A549 (cell line): ENCODE data around the gene IL4I1. TPM values are rescaled to one million over a fixed set of nuclear protein-coding genes. Genes with fewer than 3 reads are reported as not detected.

Source experiments
- ATAC-seq, 2 experiments: fragments of 200-7000 bp in 1 of 2; fragments of >200 bp in 1 of 2; cut with Nextera tagmentation in 1 of 2; cut with Tn5 transposase in 1 of 2; 3 replicates each; pipeline versions ENCODE4 v1.8.0 to v1.9.1; 2018 to 2020; ENCODE audit warnings: mild to moderate bottlenecking in 1 of 2, moderate library complexity in 1 of 2
- CTCF ChIA-PET: fragments of 300-600 bp; sonication (Branson Sonifier 250); formaldehyde crosslinking; extraction: SDS; loops from one replicate; lab custom pipeline; 2021; ENCODE audit warnings: antibody characterized with exemption, inconsistent platforms; lab: Yijun Ruan, JAX
- POLR2A ChIA-PET: fragments of 350-600 bp; formaldehyde crosslinking; extraction: SDS; loops from one replicate; lab custom pipeline; 2021; ENCODE audit warnings: antibody characterized with exemption, inconsistent platforms; lab: Yijun Ruan, JAX
- DNase-seq, 2 experiments: peaks; one replicate each; pipeline versions ENCODE4 v3.0.0 to v3.0.0-alpha.2; 2011 to 2016; ENCODE audit warnings: low read depth in 1 of 2, low spot score in 1 of 2
- FAIRE-seq: peaks from 2 replicates; lab custom pipeline; 2011; peaks lifted over from hg19 to GRCh38; lab: Jason Lieb, UNC
- H3K27ac ChIP-seq, 2 experiments: fragments of >200 bp; sonication (Bioruptor Twin); formaldehyde crosslinking; 3 replicates each; pipeline ENCODE4 v1.5.1; 2016 to 2017
- H3K4me1 ChIP-seq: fragments of >200 bp; sonication (Bioruptor Twin); formaldehyde crosslinking; 3 replicates; pipeline ENCODE4 v1.6.1; 2016
- H3K4me2 ChIP-seq: fragments of >200 bp; sonication (Bioruptor Twin); formaldehyde crosslinking; 3 replicates; pipeline ENCODE4 v1.6.1; 2016
- H3K4me3 ChIP-seq: fragments of >200 bp; sonication (Bioruptor Twin); formaldehyde crosslinking; 3 replicates; pipeline ENCODE4 v1.5.1; 2016
- H3K9me3 ChIP-seq: fragments of >200 bp; sonication (Bioruptor Twin); formaldehyde crosslinking; 3 replicates; pipeline ENCODE4 v1.6.1; 2016
- CEBPB ChIP-seq, 2 experiments: fragments of >200 bp in 1 of 2; sonication (Bioruptor Twin) in 1 of 2; formaldehyde crosslinking in 1 of 2; IDR thresholded peaks; 2 replicates each; pipeline ENCODE4 v1.6.1; 2012 to 2016
- CHD2 ChIP-seq: fragments of 150-350 bp; IDR thresholded peaks from 2 replicates; pipeline ENCODE4 v1.6.1; 2014; ENCODE audit warnings: low read length; ENCODE audit not compliant: partially characterized antibody
- CHD4 ChIP-seq: fragments of 200-600 bp; sonication (generic); IDR thresholded peaks from 2 replicates; pipeline ENCODE4 v1.6.1; 2016; ENCODE audit warnings: antibody characterized with exemption, mild to moderate bottlenecking, borderline replicate concordance
- EHF ChIP-seq: fragments of 250-450 bp; sonication (Bioruptor Pico); IDR thresholded peaks from 2 replicates; pipeline ENCODE4 v1.5.0; 2020; ENCODE audit warnings: mild to moderate bottlenecking
- ESRRA ChIP-seq: fragments of 150-350 bp; IDR thresholded peaks from 2 replicates; pipeline ENCODE4 v1.6.1; 2014; ENCODE audit warnings: mild to moderate bottlenecking, low read length, borderline replicate concordance
- GATA3 ChIP-seq: IDR thresholded peaks from 2 replicates; pipeline ENCODE4 v1.6.1; 2012; ENCODE audit warnings: borderline replicate concordance
- HDAC2 ChIP-seq: fragments of 200-600 bp; sonication (generic); IDR thresholded peaks from 2 replicates; pipeline ENCODE4 v1.6.1; 2016
- HEYL ChIP-seq: fragments of 250-450 bp; sonication (Bioruptor Pico); IDR thresholded peaks from 2 replicates; pipeline ENCODE4 v1.8.0; 2021; ENCODE audit warnings: mild to moderate bottlenecking, moderate library complexity
- HOXB13 ChIP-seq: fragments of 250-450 bp; sonication (Bioruptor Pico); IDR thresholded peaks from 2 replicates; pipeline ENCODE4 v1.5.0; 2020; ENCODE audit warnings: low read depth, mild to moderate bottlenecking, moderate library complexity
- HOXB5 ChIP-seq: fragments of 250-450 bp; sonication (Bioruptor Pico); IDR thresholded peaks from 2 replicates; pipeline ENCODE4 v1.5.0; 2020; ENCODE audit warnings: mild to moderate bottlenecking, moderate library complexity
- NFE2L2 ChIP-seq: fragments of 150-350 bp; conservative IDR thresholded peaks from 2 replicates; pipeline ENCODE4 v1.6.1; 2014; ENCODE audit warnings: low read length
- NPAS2 ChIP-seq: fragments of 250-450 bp; sonication (Bioruptor Pico); IDR thresholded peaks from 2 replicates; pipeline ENCODE4 v1.8.0; 2022; ENCODE audit warnings: mild to moderate bottlenecking, moderate library complexity, borderline replicate concordance
- POLR2AphosphoS2 ChIP-seq: conservative IDR thresholded peaks from 2 replicates; pipeline ENCODE4 v1.6.1; 2012; ENCODE audit warnings: low read length, improper control_type of control experiment, inconsistent platforms
- RARB ChIP-seq: fragments of 250-450 bp; sonication (Bioruptor Pico); IDR thresholded peaks from 2 replicates; pipeline ENCODE4 v1.8.0; 2021; ENCODE audit warnings: mild to moderate bottlenecking, moderate library complexity
- ZSCAN20 ChIP-seq: fragments of 250-450 bp; sonication (Bioruptor Pico); IDR thresholded peaks from 2 replicates; pipeline ENCODE4 v1.8.0; 2022; ENCODE audit warnings: mild to moderate bottlenecking, moderate library complexity
- WGBS: methylation state at CpG from one replicate; pipeline ENCODE4 v1.1.6; 2017; ENCODE audit errors: missing lambda C conversion rate; 5-methylcytosine and 5-hydroxymethylcytosine counted together
- polyA plus RNA-seq, 4 experiments: library from polyadenylated mRNA; depleted of rRNA in 3 of 4; stranded (reverse); fragments of >200 nt; fragmentation: RNase III in 1 of 4; extraction: RNeasy Plus Mini Kit Qiagen cat#74134 plus additional on column Dnase treatment in 1 of 4; gene quantifications; 2 replicates in 3 of 4; 3 replicates in 1 of 4; pipeline ENCODE4 v1.2.3, GENCODE V29; 2011 to 2017
- TF ChIP-seq, protein P1 (sequence below): fragments of >200 bp; sonication (Bioruptor Twin); formaldehyde crosslinking; IDR thresholded peaks from 3 replicates; pipeline ENCODE4 v1.6.1; 2016
- TF ChIP-seq, protein P2 (sequence below): fragments of >200 bp; sonication (Bioruptor Twin); formaldehyde crosslinking; IDR thresholded peaks from 2 replicates; pipeline ENCODE4 v1.6.1; 2016
- TF ChIP-seq, protein P3 (sequence below): fragments of 250-450 bp; sonication (Bioruptor Pico); IDR thresholded peaks from 2 replicates; pipeline ENCODE4 v1.5.0; 2020; ENCODE audit warnings: low read depth, mild to moderate bottlenecking, moderate library complexity
- TF ChIP-seq, protein P4 (sequence below): fragments of 450-650 bp; IDR thresholded peaks from 2 replicates; pipeline ENCODE4 v1.6.1; 2014; ENCODE audit warnings: antibody characterized with exemption
- TF ChIP-seq, protein P5 (sequence below): IDR thresholded peaks from 2 replicates; pipeline ENCODE4 v1.6.1; 2012; ENCODE audit warnings: low read depth, borderline replicate concordance
- TF ChIP-seq, protein P6 (sequence below): IDR thresholded peaks from 2 replicates; pipeline ENCODE4 v1.6.1; 2012
- TF ChIP-seq, protein P7 (sequence below): fragments of >200 bp; sonication (Bioruptor Twin); formaldehyde crosslinking; IDR thresholded peaks from 3 replicates; pipeline ENCODE4 v1.5.1; 2016

The IL4I1 gene
- polyA plus RNA-seq, 2 of the 4 experiments (the other 2 are of a cell fraction) = 0.18 to 0.62 TPM

DNA sequence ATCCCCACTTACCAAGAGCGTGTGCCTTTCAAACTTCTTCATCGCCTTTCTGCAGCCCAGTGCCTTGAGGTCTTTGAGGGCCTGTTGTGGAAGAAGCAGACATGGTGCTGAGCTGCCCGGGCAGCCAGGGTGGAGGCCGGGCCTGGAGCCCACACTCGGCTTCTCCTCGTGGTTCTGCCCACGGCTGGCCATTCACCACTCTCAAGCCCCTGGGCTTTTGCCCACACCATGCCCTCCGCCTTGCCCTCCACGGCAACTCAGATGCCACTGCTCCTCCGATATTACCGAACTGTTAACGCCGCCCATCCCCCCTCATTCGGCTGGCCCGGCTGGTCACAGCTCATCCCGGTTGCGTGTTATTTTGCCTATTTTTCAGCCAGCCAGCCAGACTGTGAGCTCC lies 5.3 kb downstream of the IL4I1 start:
- H3K4me2 ChIP-seq = no peak overlapping the region; the same call in 2 of the 3 replicates
- H3K4me1 ChIP-seq = peaks cover 6% of the 10 kb centered on the region; the same call in 1 of the 3 replicates
- H3K9me3 ChIP-seq = no peaks in the 10 kb centered on the region
- no peak overlapping the region for H3K27ac ChIP-seq
- no peak for DNase-seq
- ChIA-PET CTCF (interaction anchor here (0.6 to 3.9 kb wide), 12 partner anchors 9 to 72 kb away, joined by 3 to 27 read pairs (median 6); partner anchors contain the start of genes AKT1S1, ATF5, NUP62 and TBC1D17), POLR2A (interaction anchor here (2.6 kb wide), 1 partner anchor 38 kb away, joined by 11 read pairs; the partner anchor contains the start of gene NUP62)
- FAIRE-seq = no peak
- WGBS = 86% methylated on average over 17 of the region's 17 CpGs
- no peak overlapping the region for H3K4me3 ChIP-seq
- TF ChIP-seq HEYL = no peak
- TF ChIP-seq POLR2AphosphoS2 = no peak
- TF ChIP-seq, protein P1, sequence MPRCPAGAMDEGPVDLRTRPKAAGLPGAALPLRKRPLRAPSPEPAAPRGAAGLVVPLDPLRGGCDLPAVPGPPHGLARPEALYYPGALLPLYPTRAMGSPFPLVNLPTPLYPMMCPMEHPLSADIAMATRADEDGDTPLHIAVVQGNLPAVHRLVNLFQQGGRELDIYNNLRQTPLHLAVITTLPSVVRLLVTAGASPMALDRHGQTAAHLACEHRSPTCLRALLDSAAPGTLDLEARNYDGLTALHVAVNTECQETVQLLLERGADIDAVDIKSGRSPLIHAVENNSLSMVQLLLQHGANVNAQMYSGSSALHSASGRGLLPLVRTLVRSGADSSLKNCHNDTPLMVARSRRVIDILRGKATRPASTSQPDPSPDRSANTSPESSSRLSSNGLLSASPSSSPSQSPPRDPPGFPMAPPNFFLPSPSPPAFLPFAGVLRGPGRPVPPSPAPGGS = no peak
- no peak for TF ChIP-seq RARB (CRISPR knock-in tag)
- TF ChIP-seq HOXB5 (CRISPR knock-in tag) = no peak
- TF ChIP-seq, protein P2, sequence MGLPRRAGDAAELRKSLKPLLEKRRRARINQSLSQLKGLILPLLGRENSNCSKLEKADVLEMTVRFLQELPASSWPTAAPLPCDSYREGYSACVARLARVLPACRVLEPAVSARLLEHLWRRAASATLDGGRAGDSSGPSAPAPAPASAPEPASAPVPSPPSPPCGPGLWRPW = no peak
- no peak for TF ChIP-seq ZSCAN20 (CRISPR knock-in tag)
- no peak for TF ChIP-seq EHF (CRISPR knock-in tag)
- TF ChIP-seq, protein P3, sequence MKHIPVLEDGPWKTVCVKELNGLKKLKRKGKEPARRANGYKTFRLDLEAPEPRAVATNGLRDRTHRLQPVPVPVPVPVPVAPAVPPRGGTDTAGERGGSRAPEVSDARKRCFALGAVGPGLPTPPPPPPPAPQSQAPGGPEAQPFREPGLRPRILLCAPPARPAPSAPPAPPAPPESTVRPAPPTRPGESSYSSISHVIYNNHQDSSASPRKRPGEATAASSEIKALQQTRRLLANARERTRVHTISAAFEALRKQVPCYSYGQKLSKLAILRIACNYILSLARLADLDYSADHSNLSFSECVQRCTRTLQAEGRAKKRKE (CRISPR knock-in tag) = no peak
- TF ChIP-seq HDAC2 = no peak
- no peak for TF ChIP-seq CHD4
- TF ChIP-seq ESRRA = no peak
- TF ChIP-seq HOXB13 = no peak
- TF ChIP-seq GATA3 = no peak
- TF ChIP-seq, protein P4, sequence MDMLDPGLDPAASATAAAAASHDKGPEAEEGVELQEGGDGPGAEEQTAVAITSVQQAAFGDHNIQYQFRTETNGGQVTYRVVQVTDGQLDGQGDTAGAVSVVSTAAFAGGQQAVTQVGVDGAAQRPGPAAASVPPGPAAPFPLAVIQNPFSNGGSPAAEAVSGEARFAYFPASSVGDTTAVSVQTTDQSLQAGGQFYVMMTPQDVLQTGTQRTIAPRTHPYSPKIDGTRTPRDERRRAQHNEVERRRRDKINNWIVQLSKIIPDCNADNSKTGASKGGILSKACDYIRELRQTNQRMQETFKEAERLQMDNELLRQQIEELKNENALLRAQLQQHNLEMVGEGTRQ = no peak
- TF ChIP-seq CEBPB (IDR thresholded peaks at IDR 0.05) = no peak
- TF ChIP-seq NFE2L2 = no peak
- no peak for TF ChIP-seq NPAS2
- no peak for ATAC-seq

DNA sequence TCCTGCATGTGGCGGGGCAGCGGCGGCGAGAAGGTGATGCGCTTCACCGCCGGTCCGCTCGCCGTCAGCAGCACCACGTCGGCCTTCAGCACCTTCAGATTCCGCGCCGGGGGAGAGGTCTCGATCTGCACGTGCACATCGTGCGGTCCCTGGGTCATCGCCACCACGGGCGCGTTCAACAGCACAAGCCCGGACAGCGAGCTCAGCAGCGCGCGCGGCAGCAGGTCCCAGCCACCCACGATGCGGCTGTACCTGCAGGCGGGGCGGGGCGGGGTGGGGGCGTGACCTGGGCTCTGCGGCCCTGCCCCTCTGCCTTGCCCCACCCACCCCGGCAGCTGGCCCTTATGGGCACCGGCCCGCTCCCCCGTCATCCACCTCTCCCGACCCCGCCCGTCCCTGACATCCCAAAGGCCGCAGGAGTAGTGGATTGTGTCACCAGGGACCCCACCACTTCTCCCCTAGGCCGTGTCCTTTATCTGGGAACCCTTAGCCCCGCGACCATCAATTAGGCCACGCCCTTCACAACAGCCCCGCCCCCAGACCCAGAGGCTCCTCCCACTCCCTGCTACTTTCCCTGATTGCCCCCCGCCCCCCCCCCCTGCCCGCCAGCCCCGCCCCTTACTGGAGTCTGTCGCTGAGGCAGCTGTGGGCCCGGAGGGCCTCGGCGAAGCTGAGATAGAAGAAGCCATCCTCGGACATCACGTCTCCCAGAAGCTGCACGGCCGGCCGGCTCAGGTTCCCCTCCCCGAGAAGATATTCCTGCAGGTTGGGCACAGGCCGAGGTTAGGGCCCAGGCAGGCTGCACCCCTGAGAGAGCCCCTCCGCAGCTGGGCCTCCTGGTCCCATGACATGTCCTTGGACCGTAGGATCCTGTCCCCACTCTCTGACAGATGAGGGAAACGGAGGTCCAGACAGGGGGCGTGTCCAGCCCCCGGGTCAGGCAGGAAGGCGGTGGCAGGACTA lies 6.1 kb downstream of the IL4I1 start:
- DNase-seq = peak in 1 of 2 experiments; percentile 62
- peak; percentile 57 to 79 for ATAC-seq
- Histone ChIP-seq H3K9me3 (no peaks in the 10 kb centered on the region), H3K4me1 (peaks cover 6% of the 10 kb centered on the region; the same call in 1 of the 3 replicates), H3K4me2 (peak overlapping the region; percentile 95), H3K27ac (peak overlapping the region; percentile 26 to 72; a peak in 5 of 6 replicates), H3K4me3 (peak overlapping the region; percentile 44)
- POLR2A ChIA-PET = interaction anchor here (1.9 to 2.6 kb wide), 2 partner anchors 14 to 39 kb away, joined by 9 to 11 read pairs; partner anchors contain the start of genes AKT1S1, NUP62 and TBC1D17
- WGBS = 57% methylated on average over 16 of the region's 69 CpGs
- CTCF ChIA-PET = interaction anchor here (0.5 to 3.9 kb wide), 21 partner anchors 10 to 337 kb away, joined by 3 to 27 read pairs (median 6); partner anchors contain the start of genes AKT1S1, ATF5, NUP62 and TBC1D17
- 0 out of 2 replicates have a peak, but pooled peaks have one; percentile 5 for TF ChIP-seq POLR2AphosphoS2
- TF ChIP-seq NFE2L2 = no peak
- TF ChIP-seq, protein P5, sequence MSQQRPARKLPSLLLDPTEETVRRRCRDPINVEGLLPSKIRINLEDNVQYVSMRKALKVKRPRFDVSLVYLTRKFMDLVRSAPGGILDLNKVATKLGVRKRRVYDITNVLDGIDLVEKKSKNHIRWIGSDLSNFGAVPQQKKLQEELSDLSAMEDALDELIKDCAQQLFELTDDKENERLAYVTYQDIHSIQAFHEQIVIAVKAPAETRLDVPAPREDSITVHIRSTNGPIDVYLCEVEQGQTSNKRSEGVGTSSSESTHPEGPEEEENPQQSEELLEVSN = peak; percentile 85; the same call in 1 of the 2 replicates
- TF ChIP-seq CHD2 = no peak
- TF ChIP-seq, protein P6, sequence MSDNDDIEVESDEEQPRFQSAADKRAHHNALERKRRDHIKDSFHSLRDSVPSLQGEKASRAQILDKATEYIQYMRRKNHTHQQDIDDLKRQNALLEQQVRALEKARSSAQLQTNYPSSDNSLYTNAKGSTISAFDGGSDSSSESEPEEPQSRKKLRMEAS = peak; percentile 89
- TF ChIP-seq, protein P7, sequence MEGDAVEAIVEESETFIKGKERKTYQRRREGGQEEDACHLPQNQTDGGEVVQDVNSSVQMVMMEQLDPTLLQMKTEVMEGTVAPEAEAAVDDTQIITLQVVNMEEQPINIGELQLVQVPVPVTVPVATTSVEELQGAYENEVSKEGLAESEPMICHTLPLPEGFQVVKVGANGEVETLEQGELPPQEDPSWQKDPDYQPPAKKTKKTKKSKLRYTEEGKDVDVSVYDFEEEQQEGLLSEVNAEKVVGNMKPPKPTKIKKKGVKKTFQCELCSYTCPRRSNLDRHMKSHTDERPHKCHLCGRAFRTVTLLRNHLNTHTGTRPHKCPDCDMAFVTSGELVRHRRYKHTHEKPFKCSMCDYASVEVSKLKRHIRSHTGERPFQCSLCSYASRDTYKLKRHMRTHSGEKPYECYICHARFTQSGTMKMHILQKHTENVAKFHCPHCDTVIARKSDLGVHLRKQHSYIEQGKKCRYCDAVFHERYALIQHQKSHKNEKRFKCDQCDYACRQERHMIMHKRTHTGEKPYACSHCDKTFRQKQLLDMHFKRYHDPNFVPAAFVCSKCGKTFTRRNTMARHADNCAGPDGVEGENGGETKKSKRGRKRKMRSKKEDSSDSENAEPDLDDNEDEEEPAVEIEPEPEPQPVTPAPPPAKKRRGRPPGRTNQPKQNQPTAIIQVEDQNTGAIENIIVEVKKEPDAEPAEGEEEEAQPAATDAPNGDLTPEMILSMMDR = peak; percentile 34
- peak; percentile 3; the same call in 1 of the 2 replicates for TF ChIP-seq GATA3
- FAIRE-seq = no peak
